HG02610 (cell line): Measurements from ENCODE around the gene PKNOX1.
"Not testable (repeated sequence)": the region's sequence is repeated elsewhere in the genome, so short reads cannot be mapped to it uniquely, and the experiment has no call there.

Experiments
- ATAC-seq: cut with Tn5 transposase; IDR thresholded peaks from one replicate; pipeline ENCODE4 v1.9.1; 2021; ENCODE audit warnings: mild to moderate bottlenecking, moderate library complexity; ENCODE audit not compliant: unreplicated experiment

Gene PKNOX1

DNA sequence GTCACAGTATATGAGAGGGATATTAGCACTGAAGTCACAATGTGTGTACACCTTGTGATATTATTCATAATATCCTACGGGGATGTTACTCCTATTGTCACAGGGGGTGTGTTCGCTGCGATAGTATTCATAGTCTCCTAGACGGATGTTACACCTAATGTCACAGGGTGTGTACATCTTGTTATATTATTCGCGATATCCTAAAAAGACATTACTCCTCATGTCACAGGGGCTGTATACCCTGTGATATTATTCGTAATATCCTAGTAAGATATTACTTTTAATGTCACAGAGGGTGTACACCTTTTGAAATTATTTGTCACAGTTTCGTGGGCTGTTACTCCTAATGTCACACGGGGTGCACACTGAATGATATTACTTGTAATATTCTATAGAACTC lies 23.2 kb upstream of the PKNOX1 start:
- ATAC-seq = not testable (repeated sequence)

DNA sequence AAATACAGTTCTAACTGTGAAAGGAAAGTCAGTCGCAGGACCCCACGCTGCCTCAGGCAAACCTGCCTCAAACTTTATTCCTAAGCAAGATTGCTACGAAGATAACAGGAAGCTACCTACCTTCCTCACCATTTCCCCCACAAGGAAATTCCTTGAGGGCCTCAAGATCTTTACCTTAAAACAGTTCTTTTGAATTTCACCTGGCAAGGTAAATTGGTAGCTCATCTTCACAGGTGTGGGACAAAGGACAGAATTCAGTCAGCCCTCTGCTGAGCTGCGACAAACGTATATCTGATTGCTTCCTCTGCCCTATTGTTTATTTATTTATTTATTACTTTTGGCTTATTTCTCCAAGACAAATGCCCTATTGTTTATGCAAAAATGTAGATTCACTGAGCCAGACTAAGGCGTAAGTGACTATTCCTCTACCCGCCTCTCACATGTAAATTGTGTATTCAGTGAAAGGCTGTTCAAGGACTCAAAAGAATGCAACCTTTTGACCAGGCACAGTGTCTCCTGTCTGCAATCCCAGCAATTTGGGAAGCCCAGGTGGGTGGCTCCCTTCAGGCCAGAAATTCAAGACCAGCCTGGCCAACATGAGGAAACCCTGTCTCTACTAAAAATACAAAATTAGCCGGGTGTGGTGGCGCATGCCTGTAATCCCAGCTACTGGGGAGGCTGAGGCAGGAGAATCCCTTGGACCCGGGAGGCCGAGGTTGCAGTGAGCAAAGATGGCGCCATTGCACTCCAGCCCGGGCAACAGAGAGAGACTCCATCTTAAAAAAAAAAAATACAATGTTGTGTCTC lies 17.3 kb upstream of the PKNOX1 start:
- peak; percentile 98 for ATAC-seq

DNA sequence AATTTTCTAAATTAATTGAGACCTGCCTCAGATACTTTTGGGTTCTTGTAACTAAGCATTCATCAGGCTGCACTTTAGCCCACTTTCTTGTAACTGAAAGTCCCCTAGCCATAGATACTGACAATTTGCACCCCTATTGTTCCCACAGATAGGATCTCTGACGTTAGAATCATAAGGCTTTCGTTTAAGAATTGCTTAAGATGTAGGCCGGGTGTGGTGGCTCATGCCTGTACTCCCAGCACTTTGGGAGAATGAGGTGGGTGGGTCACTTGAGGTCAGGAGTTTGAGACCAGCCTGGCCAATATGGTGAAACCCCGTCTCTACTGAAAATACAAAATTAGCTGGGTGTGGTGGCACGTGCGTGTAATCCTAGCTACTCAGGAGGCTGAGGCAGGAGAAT lies 16.2 kb upstream of the PKNOX1 start:
- not testable (repeated sequence) for ATAC-seq

DNA sequence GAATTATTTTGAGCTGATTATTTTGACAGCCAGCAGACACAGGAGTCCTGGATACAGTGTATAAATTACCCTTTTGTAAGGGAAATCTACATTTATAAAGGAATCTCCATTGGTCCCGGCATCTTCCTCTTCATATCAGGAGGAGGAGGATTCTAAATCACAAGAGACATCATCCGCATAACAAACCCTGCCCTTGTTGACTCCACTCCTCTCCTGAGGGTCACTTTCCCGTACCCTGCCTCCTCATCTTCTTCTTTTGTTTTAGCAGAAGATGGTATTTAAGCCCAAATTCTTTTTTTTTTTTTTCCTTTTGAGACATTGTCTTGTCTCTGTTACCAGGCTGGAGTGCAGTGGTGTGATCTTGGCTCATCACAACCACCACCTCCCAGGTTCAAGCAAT lies 14.6 kb upstream of the PKNOX1 start:
- no peak for ATAC-seq

DNA sequence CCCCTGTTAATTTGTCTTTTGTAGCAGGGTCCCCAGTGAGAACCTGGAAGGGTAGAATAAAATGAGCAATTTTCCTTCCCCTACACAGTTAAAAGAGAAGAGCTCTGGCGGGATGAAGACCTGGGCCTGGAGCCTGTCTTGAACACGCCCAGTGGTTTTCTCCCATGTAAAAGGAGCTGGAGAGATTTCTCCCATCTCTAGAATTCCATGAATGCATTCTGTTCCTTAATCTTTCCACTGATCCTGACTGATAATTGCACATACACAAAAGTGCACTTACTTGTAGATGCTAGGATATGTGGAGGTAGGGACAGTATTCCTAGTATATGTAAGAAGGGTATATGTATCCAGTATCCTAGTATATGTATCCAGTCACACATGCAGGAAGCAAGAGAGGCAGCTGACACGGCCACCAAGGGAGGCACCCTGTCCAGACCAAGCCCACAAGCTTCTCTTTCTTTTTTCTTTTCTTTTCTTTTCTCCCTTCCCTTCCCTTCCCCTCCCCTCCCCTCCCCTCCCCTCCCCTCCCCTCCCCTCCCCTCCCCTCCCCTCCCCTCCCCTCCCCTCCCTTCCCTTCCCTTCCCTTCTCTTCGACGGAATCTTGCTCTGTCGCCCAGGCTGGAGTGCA lies 11.9 kb upstream of the PKNOX1 start:
- ATAC-seq = no peak

DNA sequence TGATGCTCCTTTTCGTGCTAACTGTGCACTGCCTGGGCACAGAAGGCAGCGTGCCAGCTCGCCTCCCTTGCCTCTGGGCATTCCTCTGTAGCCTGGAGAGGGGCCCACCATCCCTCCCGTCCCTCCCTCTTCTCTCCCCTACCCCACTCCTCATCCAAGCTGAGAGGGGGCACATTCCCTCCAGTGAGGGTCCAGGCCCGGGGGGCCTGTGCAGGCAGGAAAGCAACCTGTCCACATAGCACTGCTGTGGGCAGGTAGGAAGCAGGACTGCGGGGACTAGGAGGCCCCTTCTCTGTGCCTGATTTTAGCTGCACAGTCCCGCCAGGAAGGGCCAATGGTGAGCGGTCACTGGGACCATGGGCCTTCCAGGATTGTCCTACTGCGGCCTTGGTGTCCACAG lies 10.3 kb upstream of the PKNOX1 start:
- no peak for ATAC-seq

DNA sequence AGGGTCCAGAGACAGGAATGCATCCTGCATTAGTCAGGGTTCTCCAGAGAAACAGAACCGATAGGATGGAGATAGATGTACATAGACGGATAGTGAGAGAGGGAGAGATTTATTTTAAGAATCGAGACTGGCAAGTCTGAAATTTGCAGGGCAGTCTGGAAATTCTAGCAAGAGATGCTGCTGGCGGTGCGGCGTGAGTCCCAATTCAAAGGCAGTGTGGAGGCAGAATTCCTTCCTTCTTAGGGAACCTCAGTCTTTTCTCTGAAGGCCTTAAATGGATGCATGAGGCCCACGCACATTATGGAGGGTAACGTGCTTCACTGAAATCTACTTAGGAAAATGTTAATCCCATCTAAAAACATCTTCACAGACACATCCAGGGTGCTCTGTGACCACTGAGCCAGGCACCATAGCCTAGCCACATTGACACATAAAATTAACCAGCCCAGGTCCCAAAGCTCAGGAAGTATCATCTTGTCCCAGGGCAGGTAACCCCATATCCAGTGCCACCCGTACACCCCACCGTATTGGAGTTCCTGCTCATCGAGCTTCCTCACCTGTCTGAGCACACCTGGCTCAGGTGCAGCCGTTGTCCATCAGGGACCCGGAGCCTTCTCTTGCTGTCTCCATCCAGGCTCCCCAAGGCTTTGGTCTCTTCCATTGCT lies 9.7 kb upstream of the PKNOX1 start:
- ATAC-seq = no peak

DNA sequence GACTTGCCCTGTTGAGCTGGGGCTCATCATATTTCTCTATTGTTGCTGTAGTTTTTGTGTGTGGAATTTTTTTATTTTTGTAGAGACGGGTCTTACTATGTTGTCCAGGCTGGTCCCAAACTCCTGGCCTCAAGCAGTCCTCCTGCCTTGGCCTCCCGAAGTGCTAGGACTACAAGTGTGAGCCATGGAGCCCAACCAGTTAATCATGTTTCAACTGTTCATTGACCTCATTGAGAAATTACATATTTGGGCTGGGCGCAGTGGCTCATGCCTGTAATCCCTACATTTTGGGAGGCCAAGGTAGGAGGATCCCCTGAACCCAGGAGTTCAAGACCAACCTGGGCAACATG lies 9.2 kb upstream of the PKNOX1 start:
- no peak for ATAC-seq

DNA sequence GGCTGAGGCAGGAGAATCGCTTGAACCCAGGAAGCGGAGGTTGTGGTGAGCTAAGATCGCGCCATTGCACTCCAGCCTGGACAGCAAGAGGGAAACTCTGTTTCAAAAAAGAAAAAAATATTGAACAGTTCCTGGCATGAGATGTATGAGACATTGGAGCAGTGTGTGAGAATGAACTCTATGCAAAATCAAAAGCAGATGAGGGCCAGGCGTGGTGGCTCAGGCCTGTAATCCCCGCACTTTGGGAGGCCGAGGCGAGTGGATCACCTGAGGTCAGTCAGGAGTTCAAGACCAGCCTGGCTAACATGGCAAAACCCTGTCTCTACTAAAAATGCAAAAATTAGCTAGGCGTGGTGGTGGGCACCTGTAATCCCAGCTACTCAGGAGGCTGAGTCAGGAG lies 6.7 kb upstream of the PKNOX1 start:
- not testable (repeated sequence) for ATAC-seq

DNA sequence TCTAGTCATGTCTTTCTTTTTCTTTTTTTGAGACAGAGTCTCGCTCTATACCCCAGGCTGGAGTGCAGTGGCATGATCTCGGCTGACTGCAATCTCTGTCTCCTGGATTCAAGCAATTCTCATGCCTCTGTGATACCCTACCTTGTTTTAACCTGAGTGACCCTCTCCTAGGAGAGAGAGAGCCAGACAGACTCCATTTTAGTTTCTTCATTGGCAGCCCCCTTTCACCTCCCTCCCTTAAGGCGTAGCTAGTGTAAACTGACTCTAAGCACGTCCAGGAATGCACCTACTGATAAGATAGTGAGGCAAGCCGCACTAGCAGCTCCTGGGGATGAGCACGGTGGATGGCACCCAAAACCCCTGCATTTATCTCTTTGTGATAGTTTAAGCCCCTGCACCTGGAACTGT lies 5.2 kb upstream of the PKNOX1 start:
- no peak for ATAC-seq

DNA sequence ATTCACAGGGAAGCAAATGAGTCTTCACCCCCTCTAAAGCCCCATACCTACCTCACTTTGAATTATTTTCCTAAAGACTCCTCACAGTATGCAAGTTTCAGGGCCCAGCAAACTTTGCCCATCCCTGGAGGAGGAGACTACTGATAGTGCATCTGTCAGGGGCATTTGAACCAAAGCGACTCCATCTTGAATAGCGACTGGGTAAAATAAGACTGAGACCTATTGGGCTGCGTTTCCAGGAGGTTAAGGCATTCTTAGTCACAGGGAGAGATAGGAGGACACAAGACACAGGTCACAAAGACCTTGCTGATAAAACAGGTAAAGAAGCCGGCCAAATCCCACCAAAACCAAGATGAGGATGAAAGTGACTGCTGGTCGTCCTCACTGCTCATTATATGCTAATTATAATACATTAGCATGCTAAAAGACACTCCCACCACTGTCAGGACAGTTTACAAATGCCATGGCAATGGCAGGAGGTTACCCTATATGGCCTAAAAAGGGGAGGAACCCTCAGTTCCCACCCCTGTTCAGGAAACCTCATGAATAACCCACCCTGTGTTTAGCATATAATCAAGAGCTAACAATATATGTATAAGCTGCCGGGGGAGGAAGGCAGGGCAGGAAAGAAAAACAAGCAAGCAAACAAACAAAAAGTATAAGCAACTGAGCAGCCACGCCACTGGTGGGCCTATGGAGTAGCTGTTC lies 3.3 kb upstream of the PKNOX1 start:
- ATAC-seq = no peak

DNA sequence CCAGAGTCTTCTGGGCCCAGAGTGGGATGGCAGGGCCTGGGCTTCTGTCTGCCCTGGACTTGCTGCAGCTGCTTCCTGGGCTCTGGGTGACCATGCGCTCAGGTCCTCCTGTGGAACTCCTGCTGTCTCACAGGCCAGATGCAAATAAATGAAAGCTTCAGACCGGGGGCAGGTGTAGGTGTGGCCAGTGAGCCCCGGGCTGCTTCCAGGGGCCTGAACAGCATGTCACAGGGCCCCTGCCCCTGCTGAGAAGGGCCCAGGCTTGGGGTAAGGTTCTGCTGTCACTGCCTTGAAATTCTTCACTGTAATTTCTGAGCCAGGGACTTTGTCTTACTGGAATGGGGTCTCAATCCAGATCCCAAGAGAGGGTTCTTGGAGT lies 2.5 kb upstream of the PKNOX1 start:
- ATAC-seq = no peak

DNA sequence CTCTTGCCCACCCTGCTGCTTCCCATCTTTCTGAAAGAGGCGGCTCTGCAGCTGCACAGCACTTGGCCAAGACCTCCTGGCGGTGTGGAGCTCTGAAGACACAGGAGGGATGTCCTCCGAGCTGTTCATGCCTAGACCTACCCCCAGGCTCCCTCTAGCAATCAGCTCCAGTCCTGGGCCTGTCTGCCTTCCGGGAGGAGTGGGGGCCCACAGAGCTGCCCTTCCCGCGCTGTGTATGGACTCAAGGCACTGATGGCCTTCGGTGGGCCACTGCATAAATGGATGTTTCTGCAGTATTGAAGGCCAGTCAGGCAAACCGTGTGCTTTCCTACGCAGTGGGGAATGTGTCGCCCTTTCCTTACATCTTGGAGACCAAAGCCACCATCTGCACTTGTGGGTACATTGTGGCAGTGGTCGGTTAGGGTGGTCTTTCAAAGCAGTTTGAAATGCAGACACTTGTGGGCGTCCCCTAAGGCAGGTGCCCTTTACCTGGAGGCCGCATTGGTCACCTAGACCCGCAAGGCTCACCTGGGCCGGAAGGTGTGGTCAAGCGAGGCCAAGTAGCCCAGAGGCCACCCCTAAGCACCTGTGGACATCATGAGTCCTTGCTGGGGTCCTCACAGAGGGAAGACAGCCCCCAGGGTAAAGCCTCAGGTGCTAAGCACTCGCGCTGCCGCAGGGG lies 912 bp upstream of the PKNOX1 start:
- ATAC-seq = no peak

DNA sequence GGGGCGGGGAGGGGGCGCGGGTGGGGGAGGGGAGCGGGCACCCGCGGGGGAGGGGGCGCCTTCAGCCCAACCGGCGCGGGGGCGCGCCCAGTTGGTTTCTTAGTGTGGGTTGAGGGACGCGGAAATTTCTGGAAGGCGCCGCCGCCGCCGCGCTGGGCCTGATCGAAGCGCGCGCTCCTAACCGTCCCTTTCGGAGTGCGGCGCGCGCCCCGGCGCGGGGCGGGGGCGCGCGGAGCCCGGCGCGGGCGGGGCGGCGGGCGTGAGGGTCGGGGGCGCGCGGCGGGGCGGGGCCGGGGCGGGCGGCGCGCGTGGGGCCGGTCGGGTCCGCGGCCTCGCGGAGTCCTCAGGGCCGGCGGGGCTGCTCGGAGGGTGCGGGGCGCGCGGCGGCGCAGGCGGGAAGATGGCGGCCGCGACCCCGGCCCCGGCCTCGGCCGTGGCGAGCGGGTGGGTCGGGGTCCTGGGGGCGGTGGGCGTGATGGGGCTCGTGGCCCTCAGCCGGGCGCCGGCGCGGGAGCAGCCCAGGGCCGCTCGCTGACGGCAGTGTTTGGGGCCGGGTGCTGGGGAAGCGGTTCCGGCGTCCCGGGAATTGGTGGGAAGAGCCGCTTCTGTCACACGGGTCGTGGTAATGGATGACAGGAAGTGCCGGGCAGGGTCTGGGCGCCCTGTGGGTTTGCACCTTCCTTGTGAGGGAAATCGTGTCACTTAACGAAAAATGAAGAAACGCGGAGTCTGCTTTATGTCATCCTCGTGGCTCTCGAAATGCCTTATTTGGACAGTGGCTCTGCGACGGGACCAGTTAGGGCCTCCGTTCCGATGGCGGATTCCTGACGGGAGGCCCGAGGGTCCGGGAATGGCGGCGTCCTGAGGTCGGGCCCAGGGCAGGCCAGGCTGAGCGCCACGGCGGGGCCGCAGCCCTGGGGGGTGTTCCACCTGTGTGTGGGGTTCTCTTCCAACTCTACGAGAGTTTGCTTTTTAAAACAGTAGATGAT lies 764 bp downstream of the PKNOX1 start:
- ATAC-seq = peak; percentile 24

DNA sequence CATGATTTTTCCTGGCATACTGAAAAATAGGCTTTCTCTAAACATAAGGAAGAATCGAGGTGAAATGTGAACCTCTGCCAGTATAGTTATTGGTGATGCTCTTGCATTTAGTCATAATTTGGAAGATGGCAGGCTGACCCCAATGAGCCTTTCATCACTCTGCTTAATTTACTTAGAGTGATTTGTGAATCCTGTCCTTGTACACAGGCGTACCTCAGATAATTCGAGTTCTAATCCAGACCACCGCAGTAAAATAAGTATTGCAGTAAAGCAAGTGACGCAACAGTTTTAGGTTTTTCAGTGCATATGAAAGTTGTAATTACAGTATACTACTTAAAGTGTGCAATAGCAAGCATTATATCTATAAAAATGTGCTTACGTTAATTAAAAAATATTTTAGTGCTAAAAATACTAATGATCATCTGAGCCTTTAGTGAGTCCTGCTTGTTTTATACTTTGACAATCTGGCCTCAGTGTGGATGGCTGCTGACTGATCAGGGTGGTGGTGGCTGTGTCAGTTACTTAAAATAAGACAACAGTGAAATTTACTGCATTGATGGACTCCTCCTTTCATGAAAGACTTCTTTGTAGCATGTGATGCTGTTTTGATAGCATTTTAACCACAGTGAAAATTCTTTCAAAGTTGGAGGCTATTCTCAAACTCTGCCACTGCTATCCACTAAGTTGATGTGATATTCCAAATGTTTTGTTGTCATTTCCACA lies 1.7 kb downstream of the PKNOX1 start:
- ATAC-seq = no peak

DNA sequence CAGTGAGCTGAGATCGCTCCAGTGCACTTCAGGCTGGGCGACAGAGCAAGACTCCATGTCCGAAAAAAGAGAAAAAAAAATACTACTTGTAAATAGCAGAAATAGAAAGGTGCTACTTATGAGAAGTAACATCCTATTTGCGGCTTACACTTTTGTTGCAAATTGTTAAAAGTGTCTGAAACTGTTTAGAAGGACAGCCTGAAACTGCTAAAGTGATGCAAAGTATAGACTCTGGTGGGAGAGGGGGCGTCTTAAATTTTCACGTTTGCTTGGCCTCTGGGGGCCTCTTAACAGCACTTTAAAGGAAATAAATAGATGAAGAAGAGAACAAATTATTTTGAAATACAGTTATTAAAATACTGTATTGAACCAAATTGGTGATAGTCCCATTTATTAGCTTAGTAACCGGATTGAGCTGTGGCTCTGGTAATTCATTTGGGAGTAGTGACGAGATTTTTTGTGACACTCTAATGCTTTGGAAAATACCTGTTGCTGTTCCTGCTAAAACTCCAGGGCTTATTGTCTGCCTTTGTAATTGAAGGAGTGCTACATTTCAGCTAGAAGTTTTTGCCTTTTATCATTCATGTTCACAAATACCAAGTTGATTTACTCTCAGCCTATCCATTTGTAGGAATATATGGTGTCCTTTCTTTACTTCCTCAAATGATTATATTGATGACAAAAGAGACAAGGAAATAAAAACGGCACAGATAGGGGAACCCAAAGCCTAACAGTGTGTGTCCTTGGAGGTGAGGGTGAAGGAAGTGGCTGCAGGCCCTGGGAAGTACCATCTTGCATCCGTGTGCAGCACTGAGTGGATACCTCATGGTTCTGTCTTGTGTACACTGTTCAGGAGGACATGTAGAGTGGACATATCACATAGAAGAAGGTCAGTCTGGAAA lies 6.2 kb downstream of the PKNOX1 start:
- ATAC-seq = no peak

DNA sequence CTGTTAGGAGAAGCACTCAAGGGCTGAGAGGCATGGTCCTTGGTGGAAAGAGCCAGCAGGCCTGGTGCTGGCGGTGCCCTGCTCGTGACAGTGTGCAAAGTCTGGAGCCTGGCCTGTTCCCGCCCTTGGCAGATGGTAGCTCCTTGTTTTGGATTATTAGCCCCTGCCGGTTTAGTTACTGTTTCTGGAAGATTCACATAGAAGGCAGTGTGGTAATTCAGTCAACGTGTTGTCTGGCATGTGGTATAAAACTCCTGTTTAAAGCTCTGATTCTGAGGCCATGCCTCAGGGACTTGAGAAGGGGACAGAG lies 6.8 kb downstream of the PKNOX1 start:
- no peak for ATAC-seq

DNA sequence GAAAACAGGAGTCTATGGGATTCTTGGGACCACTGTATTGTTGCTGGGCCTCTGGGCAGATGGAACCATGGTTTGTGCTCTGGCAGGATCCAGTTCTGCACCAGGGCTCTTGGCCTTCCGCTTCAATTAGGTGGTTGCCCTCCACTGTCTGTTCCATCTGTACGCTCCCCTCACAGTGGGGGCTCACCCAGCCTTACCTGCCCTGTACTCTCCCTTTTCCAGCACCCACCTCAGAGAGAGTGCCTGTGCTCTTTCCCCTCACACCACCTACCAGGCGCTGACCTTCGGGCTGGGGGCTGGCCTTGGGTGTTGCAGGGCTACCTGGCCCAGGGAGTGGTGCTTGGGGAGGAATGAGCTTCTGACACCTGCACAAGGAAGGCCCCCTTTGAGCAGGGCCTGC lies 7.5 kb downstream of the PKNOX1 start:
- no peak for ATAC-seq
